GM21576 (cell line): ENCODE results near the gene ALX4.
A peak's percentile ranks its signal among the peaks of the same experiment; 100 is the strongest.

Source experiments
- ATAC-seq: cut with Tn5 transposase; IDR thresholded peaks from one replicate; pipeline ENCODE4 v1.9.1; 2021; ENCODE audit warnings: mild to moderate bottlenecking, moderate library complexity; ENCODE audit not compliant: unreplicated experiment

ALX4 gene

DNA sequence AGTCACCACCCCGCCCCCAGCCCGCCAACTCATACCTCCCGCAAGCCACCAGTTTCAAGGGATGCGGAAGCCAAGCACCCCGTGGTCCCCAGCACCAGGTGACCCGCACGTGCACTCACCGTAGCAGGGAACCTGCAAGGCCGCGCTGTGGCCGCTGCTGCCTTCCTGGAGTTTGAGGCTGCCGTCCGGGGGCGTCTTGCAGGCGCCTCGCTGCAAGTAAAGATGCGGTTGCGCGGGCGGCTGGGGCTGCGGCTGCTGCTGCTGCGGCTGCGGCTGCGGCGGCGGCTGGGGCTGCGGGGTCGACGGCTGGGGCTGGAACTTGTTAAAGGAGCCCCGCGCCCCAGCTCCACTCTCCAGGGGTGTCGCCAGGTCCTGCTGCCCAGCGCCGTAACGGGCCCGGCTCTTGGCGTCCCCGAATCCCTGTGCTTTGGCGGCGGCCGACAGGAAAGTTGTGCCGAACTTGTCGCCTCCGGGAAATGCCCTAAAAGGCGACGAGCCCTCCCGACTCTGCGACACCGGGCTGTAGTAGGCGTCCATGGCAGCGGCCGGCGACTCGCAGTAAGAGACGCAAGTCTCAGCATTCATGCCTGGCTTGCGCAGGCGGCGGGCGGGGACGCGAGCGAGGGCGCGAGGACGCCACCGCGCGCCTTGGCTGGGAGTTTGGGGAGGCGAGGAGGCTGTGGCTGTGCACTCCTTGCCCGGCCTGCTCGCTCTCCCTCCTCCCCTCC lies at the start of gene ALX4:
Gene ALX4, minus strand, starts transcription at position 662 of the 728 bp plus-strand sequence. Its CDS starts 77 bp downstream, at position 585.
- no peak for ATAC-seq

DNA sequence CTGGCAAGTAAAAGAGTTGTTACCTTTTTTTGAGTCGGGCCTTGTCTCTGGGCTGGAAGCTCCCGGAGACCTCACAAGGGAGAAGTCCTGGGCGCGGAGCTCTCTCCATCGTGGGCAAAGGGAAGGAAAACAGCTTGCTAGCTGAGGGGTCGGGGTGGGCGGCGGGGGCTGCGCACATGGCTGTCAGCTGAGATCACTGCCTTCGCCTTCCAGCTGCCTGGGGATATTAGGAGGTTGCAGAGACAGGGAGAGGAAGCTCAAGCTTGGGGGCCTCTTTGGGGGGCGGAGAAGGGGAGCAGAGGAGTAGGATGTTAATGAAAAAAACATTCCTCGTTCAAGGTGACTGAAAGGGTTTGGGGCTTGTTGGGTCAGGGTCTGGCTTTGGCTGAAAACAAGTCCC lies 49.2 kb upstream of the ALX4 start:
- no peak for ATAC-seq

DNA sequence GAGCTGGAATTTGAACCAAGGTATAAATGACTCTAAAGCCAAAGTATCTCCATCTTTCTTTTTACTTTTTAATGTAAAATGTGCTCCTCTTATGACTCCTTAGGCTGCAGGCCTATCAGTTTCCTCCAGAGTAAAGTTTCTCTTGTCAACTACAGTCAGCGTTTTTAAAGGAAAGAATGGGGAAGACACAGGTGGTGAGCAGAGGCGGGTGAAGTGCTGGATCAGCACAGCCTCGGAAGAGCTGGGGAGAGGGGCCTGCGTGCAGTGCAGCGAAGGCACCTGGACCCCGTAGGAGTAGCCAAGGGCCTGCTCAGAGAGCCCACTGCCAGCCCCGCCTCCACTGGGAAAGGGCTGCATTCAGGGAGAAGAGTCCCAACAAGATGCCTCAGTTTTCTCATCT lies 48.8 kb upstream of the ALX4 start:
- no peak for ATAC-seq

DNA sequence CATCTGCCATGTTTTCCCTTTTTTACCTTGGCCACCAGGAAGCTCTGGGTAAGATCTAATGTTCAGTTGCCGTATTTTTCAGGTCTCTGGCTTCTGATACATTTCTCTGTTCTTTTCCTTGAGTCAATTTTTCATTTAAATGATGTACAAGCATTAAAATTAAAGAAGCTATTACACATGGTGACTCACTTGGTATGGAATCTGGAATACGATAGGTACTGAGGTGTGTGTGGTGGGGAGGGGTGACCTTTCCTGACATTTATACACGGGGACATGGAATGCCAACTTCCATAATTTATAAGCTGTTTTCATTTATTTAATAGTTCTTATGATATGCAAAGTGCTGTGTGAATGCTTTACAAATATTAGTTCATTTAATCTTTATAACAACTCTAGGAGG lies 47.8 kb upstream of the ALX4 start:
- ATAC-seq: no peak

DNA sequence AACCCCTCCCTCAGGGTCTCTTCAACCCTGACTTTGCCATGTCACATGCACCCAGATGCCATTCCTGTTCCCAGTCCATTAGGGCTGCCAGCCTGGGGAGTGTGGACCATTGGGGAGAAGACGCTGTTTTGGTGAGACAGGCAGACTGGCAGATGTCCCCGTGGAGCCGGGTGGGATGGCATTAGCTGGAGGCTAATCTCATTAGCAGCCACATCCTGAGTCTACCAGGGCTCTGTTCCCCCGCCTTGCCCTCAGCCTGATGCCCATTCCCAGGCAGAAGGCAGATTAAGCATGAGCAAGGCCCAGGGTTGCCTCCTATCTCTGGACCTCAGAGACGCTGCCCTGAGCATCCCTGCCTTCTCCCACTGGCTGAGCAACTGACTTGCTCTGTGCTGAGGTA lies 46.4 kb upstream of the ALX4 start:
- ATAC-seq: no peak

DNA sequence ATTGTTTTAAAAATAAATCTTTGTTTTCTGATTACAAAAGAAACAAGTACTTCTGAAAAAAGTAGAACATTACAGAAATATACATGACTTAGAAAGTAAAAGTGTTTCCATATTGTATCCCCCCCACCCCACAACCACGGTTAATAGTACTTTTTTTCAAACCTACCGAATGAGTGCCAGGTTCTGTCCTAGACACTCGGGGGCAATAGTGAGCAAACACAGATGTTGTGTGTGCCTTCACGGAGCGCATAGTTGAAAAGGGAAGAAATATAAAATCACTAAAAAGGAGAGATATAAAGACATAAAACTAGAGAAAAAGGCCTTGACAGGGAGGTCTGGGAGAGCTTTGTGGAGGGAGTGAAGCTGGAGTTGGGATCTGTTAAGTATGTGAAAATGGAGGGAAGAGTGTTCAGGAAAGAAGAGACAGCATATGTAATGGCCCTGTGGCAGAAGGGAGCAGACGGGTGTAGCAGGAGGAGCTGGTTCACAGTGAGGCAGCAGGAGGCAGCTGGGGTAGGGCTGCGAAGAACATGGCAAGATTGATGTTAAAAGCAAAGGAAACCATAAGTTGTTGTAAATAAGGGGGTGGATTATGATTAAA lies 42.1 kb upstream of the ALX4 start:
- no peak for ATAC-seq

DNA sequence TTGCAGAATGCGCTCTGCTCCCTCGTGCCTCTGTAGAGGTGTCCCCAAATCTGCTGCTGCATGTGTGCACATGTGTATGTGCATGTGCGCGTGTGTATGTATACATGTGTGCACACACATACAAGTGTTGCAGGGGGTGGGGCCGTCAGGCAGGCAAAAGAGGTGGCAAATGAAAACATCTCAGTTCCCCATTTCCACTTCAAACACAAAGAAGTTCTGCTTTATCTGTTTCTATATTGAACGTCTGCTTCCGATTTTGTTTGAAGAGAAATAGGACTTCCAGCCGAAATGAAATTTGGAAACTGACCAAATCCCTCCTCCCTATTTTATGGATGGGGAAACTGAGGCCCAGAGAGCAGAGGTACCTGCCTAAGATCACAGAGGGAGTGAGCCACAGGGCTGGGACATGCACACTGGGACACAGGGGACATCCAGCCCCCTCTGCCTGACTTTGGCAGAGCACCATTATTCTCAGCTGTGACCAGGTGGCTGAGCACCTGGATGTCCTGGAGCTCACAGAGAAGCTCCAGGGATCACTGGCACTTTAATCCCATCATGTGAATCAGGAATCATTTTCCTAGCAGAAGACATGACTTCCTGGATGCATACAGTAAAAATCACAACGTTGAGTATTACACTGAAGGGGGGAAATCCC lies 41.2 kb upstream of the ALX4 start:
- peak; percentile 87 for ATAC-seq

DNA sequence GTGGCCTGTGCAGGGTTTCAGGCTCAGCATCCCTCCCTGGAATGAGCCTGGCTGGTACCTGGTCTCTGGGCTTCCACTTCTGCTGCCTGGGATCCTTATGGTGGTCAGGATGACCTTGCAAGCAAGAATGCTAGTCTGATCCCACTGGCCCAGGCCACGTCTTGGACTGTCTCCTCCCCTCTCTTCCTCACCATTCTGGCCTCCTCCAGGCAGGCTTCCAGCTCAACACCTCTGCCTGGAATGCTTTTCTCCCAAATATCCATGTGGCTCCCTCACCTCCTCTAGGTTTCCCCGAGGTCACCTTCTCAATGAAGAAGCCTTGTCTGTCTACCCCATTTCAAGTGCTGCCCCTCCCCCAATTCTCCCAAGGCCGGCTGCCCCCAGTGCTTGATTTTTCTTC lies 39.4 kb upstream of the ALX4 start:
- no peak for ATAC-seq

DNA sequence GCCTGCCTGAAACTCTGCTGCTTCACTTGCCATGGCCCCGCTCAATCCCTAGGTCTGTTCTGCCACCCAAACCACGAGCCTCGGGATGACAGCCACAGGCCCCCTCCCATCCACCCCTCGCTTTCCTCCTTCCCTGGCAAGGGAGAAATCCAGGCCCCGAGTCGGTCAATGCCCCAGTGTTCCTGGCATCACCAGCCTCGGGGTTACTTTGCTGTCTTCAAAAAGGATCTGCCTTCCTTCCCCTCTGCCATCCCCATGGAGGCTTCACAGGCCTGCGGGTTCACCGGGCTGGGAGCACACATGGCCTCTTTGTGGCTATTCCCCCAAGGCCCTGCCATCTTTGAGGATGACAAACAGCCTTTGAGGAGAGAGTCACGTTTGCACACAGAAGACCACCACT lies 38.8 kb upstream of the ALX4 start:
- no peak for ATAC-seq

DNA sequence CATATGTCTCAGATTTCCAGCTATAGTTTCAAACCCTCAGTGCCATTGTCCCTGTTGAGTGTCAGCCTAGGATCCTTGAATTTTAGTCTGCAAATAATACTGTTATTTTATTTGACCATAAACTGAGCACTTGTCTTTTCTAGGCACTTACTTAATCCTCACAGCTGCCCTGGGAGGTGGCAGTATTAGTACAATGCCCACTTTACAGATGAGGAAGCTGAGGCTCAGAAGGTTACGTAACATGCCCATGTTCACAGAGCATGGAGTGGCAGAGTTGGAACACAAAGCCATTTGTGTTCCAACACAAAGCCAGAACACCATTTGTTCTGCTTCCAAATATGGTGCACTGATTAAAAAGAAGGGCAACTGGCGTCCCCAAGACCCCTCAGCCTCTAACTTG lies 38.2 kb upstream of the ALX4 start:
- ATAC-seq: no peak

DNA sequence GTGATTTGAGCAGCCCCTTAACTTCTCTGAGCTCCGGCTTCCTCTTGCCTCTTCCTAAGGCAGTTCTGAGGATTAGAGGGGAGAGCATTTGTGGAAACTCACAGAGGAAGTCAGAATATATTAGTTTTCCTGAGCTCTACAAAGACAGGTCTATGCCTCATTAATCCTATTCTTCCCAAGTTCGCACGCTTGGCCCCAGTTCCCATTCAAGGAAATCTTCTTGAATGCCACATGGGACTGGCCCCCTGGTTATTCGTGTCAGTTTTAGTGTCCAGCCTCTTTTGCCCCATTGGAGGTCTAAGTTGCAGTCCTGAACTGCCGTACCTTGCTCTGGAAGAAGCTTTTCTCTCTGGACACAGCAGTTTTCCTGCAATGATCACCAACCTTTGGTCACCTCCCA lies 37.6 kb upstream of the ALX4 start:
- no peak for ATAC-seq

DNA sequence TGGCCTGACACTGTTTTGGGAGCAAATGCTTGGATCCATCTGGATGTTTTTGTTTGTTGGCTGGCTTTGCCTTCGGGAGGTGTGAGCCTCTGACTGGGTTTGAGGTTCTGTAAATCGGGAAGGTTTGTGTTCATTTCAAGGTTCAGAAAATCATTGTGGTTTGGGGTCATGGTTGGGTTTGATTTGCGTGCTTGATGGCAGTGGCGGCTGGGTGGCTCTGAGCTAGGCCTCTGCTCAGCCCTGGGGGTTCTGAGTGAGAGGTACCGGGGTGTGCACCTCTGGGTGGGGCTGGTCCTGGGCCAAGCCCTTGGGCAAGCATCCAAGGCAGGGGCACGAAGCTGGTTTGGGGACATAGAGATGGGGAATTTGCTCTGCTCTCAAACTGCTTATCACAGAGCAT lies 37.0 kb upstream of the ALX4 start:
- ATAC-seq: no peak

DNA sequence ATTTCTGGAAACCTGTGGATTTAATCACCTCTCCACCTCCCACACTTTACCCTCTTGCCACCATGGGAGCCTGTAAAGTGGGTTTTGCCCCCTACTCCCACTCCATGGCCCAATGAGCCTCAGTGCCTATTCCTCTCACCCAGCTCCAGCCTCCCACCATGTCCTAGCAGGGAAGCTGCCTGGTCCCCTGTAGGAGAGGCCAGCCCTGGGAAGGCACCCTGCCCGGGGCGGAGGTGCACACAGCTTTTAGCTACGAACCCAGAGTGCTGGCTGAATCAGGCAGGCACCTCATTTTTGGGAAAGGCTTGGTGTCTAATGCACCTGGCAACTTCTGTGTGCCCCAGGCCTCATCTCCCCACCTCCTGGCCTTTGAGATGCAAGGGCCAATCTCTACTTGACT lies 35.8 kb upstream of the ALX4 start:
- ATAC-seq: no peak

DNA sequence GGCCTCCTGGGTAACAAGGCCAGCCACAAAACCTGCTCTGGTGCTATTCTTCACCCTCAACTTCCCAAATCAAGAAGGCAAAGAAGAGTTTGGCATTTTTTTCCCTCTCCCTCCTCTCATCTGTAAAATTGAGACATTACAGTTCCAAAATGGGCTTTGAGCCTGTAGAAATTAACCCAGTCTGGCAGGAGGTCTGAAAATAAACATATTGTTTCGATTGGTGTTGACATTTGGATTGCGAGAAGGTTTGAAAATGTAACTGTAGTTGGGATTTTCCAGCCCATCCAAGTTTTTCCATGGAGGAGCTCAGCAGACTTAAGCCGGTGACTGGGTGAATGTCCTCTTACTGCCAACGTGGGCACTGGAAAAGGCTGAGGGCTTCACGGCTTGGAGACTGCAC lies 35.0 kb upstream of the ALX4 start:
- ATAC-seq: no peak

DNA sequence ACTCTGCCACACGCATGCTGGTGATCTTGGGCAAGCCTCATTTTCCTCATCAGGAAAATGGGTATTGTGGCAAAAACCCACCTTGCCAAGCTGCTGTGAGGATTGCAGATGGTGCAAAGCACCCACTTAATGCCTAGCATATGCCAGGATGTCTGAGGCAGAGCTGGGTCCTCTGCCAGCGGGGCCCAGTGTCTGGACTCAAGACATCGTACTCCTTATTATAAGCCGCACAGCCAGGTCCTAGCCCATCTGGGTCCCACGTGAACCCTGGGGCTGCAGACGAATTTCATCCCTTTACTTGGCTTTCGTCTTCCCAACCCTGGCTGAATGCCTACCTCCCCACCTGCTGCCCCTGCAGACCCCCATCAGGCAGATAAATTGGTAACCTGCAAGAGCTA lies 34.5 kb upstream of the ALX4 start:
- ATAC-seq: no peak

DNA sequence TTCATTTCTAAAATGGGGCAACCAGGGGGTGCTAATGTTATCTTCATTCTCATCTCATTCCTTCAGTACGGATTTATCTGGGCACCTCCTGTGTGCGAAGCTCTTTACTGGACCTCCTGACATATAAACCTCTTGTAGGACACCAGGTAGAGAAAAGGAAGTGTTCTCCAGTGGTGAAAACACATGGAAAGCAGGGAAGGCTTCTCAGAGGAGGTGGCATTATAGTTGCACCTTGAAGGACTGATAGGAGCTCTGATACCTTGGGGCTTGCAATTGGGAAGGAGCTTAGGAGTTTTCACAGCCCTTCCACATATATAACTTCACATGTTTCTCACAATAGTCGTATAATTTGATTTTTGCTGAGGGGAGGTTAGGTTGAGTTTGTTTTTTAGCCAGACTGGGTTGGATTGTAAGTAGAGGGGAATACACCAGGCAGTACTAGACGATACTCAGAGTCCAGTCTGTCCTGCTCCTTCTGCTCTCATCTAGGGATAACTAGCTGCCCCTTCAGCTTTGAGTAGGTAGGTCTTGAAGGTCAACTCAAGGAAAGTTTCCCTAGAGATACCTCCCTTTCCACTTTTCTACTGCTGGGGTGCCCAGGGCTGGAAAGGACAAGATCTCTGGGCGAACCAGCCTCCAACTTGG lies 34.0 kb upstream of the ALX4 start:
- ATAC-seq: no peak

DNA sequence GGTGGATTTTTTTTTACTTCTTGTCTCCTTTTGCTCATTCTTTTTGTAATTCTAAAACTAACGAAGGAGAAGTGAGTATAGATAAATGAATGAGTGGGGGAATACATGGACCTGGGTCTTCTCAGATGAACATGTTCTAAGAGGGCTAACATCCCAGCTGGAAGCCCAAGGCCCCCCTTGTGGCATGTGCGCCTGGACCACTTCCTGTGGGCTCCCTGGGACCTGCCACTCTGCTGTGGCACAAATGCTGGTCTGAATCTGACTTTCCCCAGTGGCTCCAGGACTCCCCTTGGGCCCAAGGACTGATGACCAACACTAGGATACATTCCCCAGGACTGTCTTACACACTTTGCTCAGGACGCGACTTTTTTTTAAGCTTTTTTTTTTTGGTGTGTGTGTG lies 32.7 kb upstream of the ALX4 start:
- ATAC-seq: no peak

DNA sequence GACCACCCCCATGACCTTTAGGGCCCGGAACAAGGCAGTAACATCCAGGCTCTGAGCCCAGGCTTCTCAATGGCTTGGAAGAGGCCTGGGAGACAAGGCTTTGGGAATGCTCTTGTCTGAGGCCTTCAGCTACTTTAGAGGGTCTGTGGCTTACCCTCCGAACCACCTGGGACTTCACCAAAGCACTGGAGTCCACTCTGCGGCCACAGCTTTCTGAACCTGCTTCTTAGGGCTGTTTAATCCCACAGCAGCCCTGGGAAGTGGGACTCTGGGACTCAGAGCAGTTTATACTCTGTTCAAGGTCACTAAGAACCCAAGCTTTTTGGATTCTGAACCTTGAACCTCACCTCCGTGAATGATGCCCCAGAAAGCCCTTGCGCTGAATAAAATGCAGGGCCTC lies 30.7 kb upstream of the ALX4 start:
- no peak for ATAC-seq

DNA sequence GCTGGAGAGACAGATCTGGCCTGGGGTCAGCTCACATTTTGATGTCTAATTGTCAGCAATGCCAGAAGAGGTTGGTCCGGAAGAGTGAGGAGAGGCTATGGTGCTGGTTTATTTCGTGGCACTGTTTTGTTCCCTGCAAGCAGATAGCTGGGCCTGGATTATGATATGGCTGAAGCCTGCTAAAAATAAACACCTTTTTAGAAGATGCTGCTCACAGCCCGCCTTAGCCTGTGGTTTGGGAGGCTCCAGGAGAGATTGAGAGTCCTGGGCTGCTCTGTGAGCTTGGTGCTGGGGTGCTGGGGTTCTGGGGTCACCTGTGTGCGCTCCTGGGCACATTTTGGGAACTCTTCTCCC lies 29.6 kb upstream of the ALX4 start:
- no peak for ATAC-seq

DNA sequence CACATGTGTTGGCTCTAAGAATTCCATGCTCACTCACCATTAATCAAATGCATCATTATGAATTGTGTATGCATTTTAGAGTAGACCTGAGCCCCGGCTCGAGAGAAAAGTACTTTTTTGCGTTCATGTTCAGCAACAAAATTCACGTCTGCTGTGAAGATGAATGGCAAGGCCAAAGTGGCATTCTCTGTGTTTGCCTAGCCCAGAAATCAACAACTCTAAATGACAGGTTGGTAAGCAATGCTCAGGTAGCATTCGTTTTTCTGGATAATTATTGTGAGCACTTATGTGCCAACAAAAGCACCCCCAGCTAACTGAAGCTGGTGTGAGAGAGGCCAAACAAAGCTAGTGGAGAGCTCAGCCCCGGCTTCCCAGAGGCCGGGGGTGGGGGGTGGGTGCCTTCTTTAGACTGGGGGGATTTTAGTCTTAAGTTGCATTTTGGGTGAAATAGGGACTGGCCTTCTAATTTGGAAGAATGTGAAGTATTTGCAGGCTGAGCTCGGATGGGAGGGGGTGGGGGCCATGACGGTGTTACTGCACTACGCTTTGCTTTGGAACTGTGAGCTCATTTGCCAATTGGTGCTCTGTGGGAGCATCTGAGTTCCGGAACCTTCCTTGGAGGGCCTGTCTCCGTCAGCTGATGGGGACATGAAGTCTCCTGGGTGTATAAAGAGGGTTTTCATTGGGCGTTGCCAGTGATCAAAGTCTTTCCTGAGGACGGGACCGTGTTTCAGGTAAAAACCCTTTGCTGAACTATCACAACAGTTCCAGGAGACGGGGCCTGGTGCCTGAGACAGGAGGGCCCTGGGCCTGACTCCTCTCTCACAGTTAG lies 29.0 kb upstream of the ALX4 start:
- ATAC-seq: no peak

DNA sequence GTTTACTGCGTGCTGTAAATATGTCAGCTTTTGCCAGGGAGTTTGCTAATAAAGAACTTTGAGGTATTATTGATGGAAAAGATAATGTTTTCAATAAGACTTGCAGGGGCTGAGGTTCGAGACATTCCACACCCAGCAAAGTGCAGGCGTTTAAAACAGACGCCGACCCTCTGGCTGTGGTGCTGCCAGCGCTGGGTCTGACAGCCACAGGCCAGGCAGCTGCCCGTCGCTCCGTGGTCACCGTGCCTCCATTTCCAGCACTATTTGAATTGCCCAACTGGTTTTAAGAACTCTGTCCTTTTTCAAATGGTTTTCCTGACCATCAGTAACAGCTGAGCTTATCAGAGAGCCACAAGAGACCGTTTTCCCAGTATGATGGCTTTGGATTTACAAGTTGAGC lies 28.1 kb upstream of the ALX4 start:
- no peak for ATAC-seq
